HL-60 (cell line): ENCODE measurements around the gene AMPD1.

Experiments used
- DNase-seq, 2 experiments: peaks; one replicate each; pipeline ENCODE4 v3.0.0-alpha.2; 2010 to 2020; ENCODE audit warnings: low read depth in 1 of 2, low spot score in 1 of 2
- H3K27ac ChIP-seq: fragments of 250-450 bp; sonication (Bioruptor Pico); replicated peaks from 2 replicates; pipeline ENCODE4 v1.5.1; 2020; ENCODE audit warnings: mild to moderate bottlenecking, moderate library complexity
- H3K27me3 ChIP-seq: fragments of 250-450 bp; sonication (Bioruptor Pico); 2 replicates; pipeline ENCODE4 v1.5.1; 2021; ENCODE audit warnings: mild to moderate bottlenecking, moderate library complexity; ENCODE audit not compliant: insufficient read depth, poor library complexity, severe bottlenecking
- H3K4me3 ChIP-seq: replicated peaks from 2 replicates; pipeline ENCODE4 v1.5.1; 2011; ENCODE audit warnings: mild to moderate bottlenecking, control low read depth, low read length; ENCODE audit not compliant: insufficient read depth
- GABPA ChIP-seq: IDR thresholded peaks from 2 replicates; pipeline ENCODE4 v1.6.1; 2012; ENCODE audit warnings: low read depth
- POLR2AphosphoS5 ChIP-seq: IDR thresholded peaks from 2 replicates; pipeline ENCODE4 v1.6.1; 2012; ENCODE audit warnings: low read depth
- REST ChIP-seq: IDR thresholded peaks from 2 replicates; pipeline ENCODE4 v1.6.1; 2012; ENCODE audit warnings: low read depth; ENCODE audit not compliant: insufficient replicate concordance
- SPI1 ChIP-seq: IDR thresholded peaks from 2 replicates; pipeline ENCODE4 v1.6.1; 2012; ENCODE audit warnings: low read depth, mild to moderate bottlenecking, borderline replicate concordance
- TF ChIP-seq, protein P1 (sequence below): IDR thresholded peaks from one replicate; pipeline ENCODE4 v1.5.1; 2011; ENCODE audit warnings: low read length, control low read depth, inconsistent platforms; ENCODE audit not compliant: insufficient read depth

AMPD1 gene

GRCh38 chr1:114696810-114697209, 1.5 kb upstream of the AMPD1 start:
- Histone ChIP-seq H3K27me3 (no peaks in the 10 kb centered on the region), H3K4me3 (no peak overlapping the region), H3K27ac (no peak overlapping the region)
- no peak for DNase-seq
- TF ChIP-seq GABPA, result no peak
- TF ChIP-seq, protein P1, sequence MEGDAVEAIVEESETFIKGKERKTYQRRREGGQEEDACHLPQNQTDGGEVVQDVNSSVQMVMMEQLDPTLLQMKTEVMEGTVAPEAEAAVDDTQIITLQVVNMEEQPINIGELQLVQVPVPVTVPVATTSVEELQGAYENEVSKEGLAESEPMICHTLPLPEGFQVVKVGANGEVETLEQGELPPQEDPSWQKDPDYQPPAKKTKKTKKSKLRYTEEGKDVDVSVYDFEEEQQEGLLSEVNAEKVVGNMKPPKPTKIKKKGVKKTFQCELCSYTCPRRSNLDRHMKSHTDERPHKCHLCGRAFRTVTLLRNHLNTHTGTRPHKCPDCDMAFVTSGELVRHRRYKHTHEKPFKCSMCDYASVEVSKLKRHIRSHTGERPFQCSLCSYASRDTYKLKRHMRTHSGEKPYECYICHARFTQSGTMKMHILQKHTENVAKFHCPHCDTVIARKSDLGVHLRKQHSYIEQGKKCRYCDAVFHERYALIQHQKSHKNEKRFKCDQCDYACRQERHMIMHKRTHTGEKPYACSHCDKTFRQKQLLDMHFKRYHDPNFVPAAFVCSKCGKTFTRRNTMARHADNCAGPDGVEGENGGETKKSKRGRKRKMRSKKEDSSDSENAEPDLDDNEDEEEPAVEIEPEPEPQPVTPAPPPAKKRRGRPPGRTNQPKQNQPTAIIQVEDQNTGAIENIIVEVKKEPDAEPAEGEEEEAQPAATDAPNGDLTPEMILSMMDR, result no peak
- TF ChIP-seq SPI1, result no peak
- no peak for TF ChIP-seq REST
- TF ChIP-seq POLR2AphosphoS5, result no peak

DNA sequence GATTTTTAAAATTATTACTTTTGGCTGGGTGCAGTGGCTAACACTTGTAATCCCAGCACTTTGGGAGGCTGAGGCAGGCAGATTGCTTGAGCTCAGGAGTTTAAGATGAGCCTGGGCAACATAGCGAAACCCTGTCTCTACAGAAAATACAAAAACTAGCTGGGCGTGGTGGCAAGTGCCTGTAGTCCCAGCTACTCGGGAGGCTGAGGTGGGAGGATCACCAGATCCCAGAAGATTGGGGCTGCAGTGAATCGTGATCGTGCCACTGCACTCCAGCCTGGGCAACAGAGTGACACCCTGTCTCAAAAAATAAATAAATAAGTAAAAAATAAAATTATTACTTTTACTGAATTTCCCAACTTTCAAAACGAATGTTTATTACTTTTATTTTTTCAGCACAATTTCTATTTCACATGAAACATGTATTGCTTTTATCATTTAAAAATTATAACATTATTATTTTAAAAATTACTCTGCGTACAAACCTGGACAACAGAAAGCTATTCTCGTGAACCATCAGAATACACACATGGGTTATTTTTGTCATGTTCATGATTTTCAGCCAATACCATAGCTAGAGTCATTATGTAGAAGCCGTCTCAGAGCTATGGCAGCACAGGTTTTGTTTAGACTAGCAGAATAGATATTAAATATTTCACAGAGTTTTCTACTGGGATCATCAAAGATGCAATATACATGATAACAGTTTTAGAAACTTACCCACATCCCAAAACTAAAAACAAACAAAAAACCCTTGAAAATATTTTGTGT, 621 bp downstream of the AMPD1 start:
- Histone ChIP-seq H3K27me3 (no peaks in the 10 kb centered on the region), H3K27ac (no peak overlapping the region), H3K4me3 (no peak overlapping the region)
- no peak for TF ChIP-seq SPI1
- no peak for TF ChIP-seq GABPA
- TF ChIP-seq REST, result no peak
- TF ChIP-seq, protein P1, result no peak
- TF ChIP-seq POLR2AphosphoS5, result no peak
- DNase-seq, result no peak

- Histone ChIP-seq H3K27ac (no peak overlapping the region), H3K27me3 (no peaks in the 10 kb centered on the region), H3K4me3 (no peak overlapping the region)
- TF ChIP-seq SPI1 (no peak), REST (no peak), GABPA (no peak), POLR2AphosphoS5 (no peak)
- TF ChIP-seq, protein P1, result no peak
- no peak for DNase-seq
These were observed 2.4 kb downstream of the AMPD1 start for GRCh38 chr1:114692947-114693346.
